Adrenal gland (tissue), 12 donors: ENCODE data around the gene OGFOD1. TPM values are rescaled to one million over a fixed set of nuclear protein-coding genes. Genes with fewer than 3 reads are reported as not detected.
A peak's percentile ranks its signal among the peaks of the same experiment; 100 is the strongest.

Experiments
- DNase-seq, 7 donors: peaks; one replicate each; pipeline ENCODE4 v3.0.0-alpha.2; 2019 to 2020
- H3K27ac ChIP-seq, 5 donors: fragments of 200-600 bp; sonication (generic) in 4 of 5; 1 replicate in 3 of 5; 2 replicates in 2 of 5; pipeline versions ENCODE4 v1.5.1 to v1.8.0; 2016 to 2020; ENCODE audit warnings: mild to moderate bottlenecking in 1 of 5
- H3K27me3 ChIP-seq: fragments of 200-600 bp; 2 replicates; pipeline ENCODE4 v1.8.0; 2021
- H3K36me3 ChIP-seq, 2 donors: fragments of 200-600 bp; replicated peaks in 1 of 2; 1 replicate in 1 of 2; 2 replicates in 1 of 2; pipeline versions ENCODE4 v1.5.1 to v1.8.0; 2018 to 2022
- H3K4me1 ChIP-seq, 2 donors: fragments of 200-600 bp; replicated peaks in 1 of 2; 1 replicate in 1 of 2; 2 replicates in 1 of 2; pipeline versions ENCODE4 v1.5.1 to v1.8.0; 2018 to 2021
- H3K4me3 ChIP-seq, 4 donors: fragments of 200-600 bp; sonication (generic) in 3 of 4; one replicate each; pipeline ENCODE4 v1.5.1; 2016 to 2018
- H3K9me3 ChIP-seq, 3 donors: fragments of 200-600 bp; sonication (generic) in 1 of 3; replicated peaks in 1 of 3; 1 replicate in 2 of 3; 2 replicates in 1 of 3; pipeline versions ENCODE4 v1.5.1 to v1.8.0; 2016 to 2021
- POLR2A ChIP-seq, 2 donors: fragments of 450-650 bp; IDR thresholded peaks; one replicate each; pipeline ENCODE4 v1.6.1; 2017; ENCODE audit warnings: antibody characterized with exemption in 2 of 2, mild to moderate bottlenecking in 2 of 2, moderate library complexity in 1 of 2
- WGBS, 4 donors: extraction: QIAGEN DNeasy Blood & Tissue Kit in 2 of 4; methylation state at CpG; one replicate each; pipeline versions ENCODE4 v1.1.5 to v1.1.7; 2013 to 2017; 5-methylcytosine and 5-hydroxymethylcytosine counted together
- intact Hi-C, 2 donors: fragments of 100-400 bp; cut with DNase I; formaldehyde crosslinking; loops; one replicate each; pipeline versions ENCODE4 v1.14.1 to v1.15.0; 2022 to 2023
- polyA plus RNA-seq, 3 donors: library from polyadenylated mRNA; stranded (reverse); fragments of 200-250 nt in 2 of 3; fragments of 350-450 nt in 1 of 3; fragmentation: Illumina TruSeq in 1 of 3; extraction: RNeasy Lipid Tissue Mini Kit (QIAGEN cat#74804) in 1 of 3; gene quantifications; one replicate each; pipeline ENCODE4 v1.2.3, GENCODE V29; 2013 to 2014
- total RNA-seq, 9 donors: library from RNA; depleted of rRNA in 4 of 9; stranded (reverse); fragments of >200 nt in 4 of 9; fragments of 120-200 nt in 1 of 9; fragmentation: NEBNext Ultra II Directional in 1 of 9; extraction: Animal tissue kit (Norgen Biotek cat#: 25700) in 1 of 9; gene quantifications; one replicate each; pipeline versions ENCODE4 v1.1.0 to v1.2.4, GENCODE V29; 2013 to 2023
- TF ChIP-seq, protein P1 (sequence below), 6 experiments: fragments of 450-650 bp in 4 of 6; fragments of 200-600 bp in 2 of 6; sonication (generic) in 1 of 6; IDR thresholded peaks; 1 replicate in 5 of 6; 2 replicates in 1 of 6; pipeline versions ENCODE4 v1.5.1 to v1.8.0; 2016 to 2021; ENCODE audit warnings: antibody characterized with exemption in 6 of 6, mild to moderate bottlenecking in 2 of 6, moderate library complexity in 1 of 6
- donor health status: healthy with polysubstance abuse.
- donor health status: Bipolar disorder and iron deficiency.
- donor health status: DM: yes; HTN: yes; CAD: no.
- donor health status: DM: no; HTN: no; CAD: no.
- donor health status: DM: no; HTN: no; CAD: no.
- donor health status: DM: yes; HTN: yes; CAD: no.

OGFOD1 gene
- total and polyA plus RNA-seq, 12 donors: 9.2 to 183 (median 53.5) TPM

DNA sequence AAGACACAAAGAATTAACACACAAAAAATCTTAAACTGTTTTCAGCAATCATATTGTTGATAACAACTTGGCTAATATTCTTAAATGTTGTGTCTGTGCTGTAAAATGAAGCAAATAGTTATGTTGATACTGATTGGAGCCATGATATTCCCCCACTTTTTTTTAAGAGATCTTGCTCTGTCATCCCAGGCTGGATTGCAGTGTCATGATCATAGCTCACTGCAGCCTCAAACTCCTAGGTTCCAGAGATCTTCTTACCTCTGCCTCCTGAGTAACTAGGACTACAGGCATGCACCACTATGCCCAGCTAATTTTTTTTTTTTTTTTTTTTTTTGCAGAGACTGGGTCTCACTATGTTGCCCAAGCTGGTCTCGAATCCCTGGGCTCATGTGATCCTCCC is 42.5 kb downstream of the OGFOD1 start:
- peak overlapping the region in 1 of 5 donors; percentile 7 for H3K27ac ChIP-seq
- no peaks in the 10 kb centered on the region for H3K27me3 ChIP-seq
- H3K4me3 ChIP-seq: no peak overlapping the region
- WGBS, 4 donors: 88 to 100% (median 100%) methylated on average over 1 of the region's 1 CpG
- peaks cover 0 to 29% of the 10 kb centered on the region in 2 donors for H3K36me3 ChIP-seq
- H3K4me1 ChIP-seq: no peaks in the 10 kb centered on the region
- no peak for DNase-seq
- TF ChIP-seq, protein P1, sequence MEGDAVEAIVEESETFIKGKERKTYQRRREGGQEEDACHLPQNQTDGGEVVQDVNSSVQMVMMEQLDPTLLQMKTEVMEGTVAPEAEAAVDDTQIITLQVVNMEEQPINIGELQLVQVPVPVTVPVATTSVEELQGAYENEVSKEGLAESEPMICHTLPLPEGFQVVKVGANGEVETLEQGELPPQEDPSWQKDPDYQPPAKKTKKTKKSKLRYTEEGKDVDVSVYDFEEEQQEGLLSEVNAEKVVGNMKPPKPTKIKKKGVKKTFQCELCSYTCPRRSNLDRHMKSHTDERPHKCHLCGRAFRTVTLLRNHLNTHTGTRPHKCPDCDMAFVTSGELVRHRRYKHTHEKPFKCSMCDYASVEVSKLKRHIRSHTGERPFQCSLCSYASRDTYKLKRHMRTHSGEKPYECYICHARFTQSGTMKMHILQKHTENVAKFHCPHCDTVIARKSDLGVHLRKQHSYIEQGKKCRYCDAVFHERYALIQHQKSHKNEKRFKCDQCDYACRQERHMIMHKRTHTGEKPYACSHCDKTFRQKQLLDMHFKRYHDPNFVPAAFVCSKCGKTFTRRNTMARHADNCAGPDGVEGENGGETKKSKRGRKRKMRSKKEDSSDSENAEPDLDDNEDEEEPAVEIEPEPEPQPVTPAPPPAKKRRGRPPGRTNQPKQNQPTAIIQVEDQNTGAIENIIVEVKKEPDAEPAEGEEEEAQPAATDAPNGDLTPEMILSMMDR (IDR thresholded peaks at IDR 0.05): no peak
- TF ChIP-seq POLR2A (IDR thresholded peaks at IDR 0.05): no peak
- H3K9me3 ChIP-seq: no peaks in the 10 kb centered on the region
- intact Hi-C loops: no loop called here

DNA sequence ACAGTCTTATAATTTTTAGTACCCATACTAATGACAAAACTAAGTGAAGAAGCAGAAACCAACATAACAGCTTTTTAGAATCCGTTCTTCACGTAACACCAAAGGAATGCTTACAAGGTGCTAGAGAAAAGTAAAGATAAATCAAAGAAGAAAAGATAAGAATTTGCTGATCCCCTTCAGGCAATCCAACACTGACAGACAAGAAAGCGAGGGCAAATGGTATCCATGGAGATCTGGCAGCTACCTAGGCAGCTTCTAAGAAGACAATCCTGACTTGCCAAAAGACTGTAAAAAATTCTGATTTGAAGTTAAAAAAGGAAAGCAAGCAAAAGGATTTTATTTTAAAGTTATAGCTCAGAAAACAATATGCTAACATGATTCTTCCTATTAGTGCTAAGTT is 53.8 kb downstream of the OGFOD1 start:
- no peaks in the 10 kb centered on the region for H3K9me3 ChIP-seq
- no peak overlapping the region for H3K4me3 ChIP-seq
- H3K36me3 ChIP-seq: peaks cover 0 to 67% of the 10 kb centered on the region in 2 donors
- 46 to 63% (median 52%) methylated on average over 3 of the region's 3 CpGs for WGBS, 4 donors
- intact Hi-C loops: no loop called here
- peak overlapping the region; percentile 19 to 49 (median 42) for H3K27ac ChIP-seq
- no peaks in the 10 kb centered on the region for H3K27me3 ChIP-seq
- peaks cover 21 to 42% of the 10 kb centered on the region in 2 donors for H3K4me1 ChIP-seq
- peak in 5 of 7 donors; percentile 48 to 78 (median 54) for DNase-seq
- TF ChIP-seq, protein P1 (IDR thresholded peaks at IDR 0.05): no peak

DNA sequence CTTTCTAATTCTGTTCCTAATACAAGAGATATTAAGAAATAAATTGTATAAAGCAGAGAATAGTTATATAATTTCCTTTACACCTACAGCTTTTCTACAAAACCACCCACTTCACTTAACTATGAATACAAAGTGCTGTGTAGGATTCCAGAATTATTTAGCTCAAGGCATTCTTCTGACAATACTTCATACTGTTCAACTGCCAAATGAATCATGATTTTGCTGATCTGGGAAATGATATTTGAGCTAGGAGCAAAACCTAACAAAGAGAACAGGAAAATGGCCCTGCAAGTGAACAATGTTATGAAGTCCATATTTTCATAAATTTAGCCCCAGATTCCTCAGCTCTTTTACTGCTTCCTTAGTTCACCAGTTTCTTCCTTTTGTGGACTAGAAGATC is 55.6 kb downstream of the OGFOD1 start:
- TF ChIP-seq POLR2A (IDR thresholded peaks at IDR 0.05): no peak
- TF ChIP-seq, protein P1 (IDR thresholded peaks at IDR 0.05): no peak
- peak overlapping the region in 2 of 5 donors; percentile 13 to 67 for H3K27ac ChIP-seq

DNA sequence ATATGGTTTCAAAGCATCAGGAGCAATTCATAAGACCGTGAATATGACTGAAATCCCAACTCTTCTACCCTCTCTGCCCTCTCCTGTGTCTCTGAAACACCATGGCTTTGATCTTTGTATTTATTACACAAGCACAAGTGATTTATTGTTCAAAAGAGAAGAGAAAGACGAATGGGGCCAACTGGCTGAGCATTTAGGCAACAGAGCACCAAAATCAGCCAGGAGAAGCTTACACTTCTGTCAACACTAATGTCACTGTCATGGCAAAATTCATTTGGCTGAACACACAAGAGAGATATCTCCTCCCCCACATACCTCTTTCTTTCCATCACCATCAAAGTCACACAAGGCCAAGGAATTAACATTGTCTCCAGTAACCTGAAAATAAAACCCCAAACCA is 59.2 kb downstream of the OGFOD1 start:
- intact Hi-C loops: no loop called here
- Histone ChIP-seq H3K4me3 (no peak overlapping the region), H3K4me1 (peaks cover 8 to 52% of the 10 kb centered on the region in 2 donors), H3K9me3 (no peaks in the 10 kb centered on the region), H3K27me3 (no peaks in the 10 kb centered on the region), H3K27ac (peak overlapping the region in 1 of 5 donors; percentile 35), H3K36me3 (peaks cover 0 to 35% of the 10 kb centered on the region in 2 donors)
- no peak for TF ChIP-seq POLR2A (IDR thresholded peaks at IDR 0.05)
- TF ChIP-seq, protein P1 (IDR thresholded peaks at IDR 0.05): no peak
- WGBS, 4 donors: 35 to 61% (median 45%) methylated on average over 2 of the region's 2 CpGs
- DNase-seq: no peak

More for the DNA sequence above, 55.6 kb downstream of the OGFOD1 start:
- Histone ChIP-seq H3K4me3 (no peak overlapping the region), H3K27me3 (no peaks in the 10 kb centered on the region), H3K9me3 (no peaks in the 10 kb centered on the region), H3K36me3 (peaks cover 0 to 50% of the 10 kb centered on the region in 2 donors), H3K4me1 (peaks cover 21 to 46% of the 10 kb centered on the region in 2 donors)
- intact Hi-C loops: no loop called here
- DNase-seq: no peak
